Measurements from ENCODE around the gene MARCKSL1.
"Not testable (repeated sequence)": the region's sequence is repeated elsewhere in the genome, so short reads cannot be mapped to it uniquely, and the experiment has no call there.

MARCKSL1 gene

GRCh38 chr1:32284777-32285176 lies 51.3 kb downstream of the MARCKSL1 start:
- not testable (repeated sequence) for DNase-seq

Measured in CD4-positive, alpha-beta T cell treated with Interleukin-17A for 1 hour (primary cell).